ENCODE measurements around the gene DYNC1LI1.
"Not testable (repeated sequence)": the region's sequence is repeated elsewhere in the genome, so short reads cannot be mapped to it uniquely, and the experiment has no call there.

DYNC1LI1 gene

DNA sequence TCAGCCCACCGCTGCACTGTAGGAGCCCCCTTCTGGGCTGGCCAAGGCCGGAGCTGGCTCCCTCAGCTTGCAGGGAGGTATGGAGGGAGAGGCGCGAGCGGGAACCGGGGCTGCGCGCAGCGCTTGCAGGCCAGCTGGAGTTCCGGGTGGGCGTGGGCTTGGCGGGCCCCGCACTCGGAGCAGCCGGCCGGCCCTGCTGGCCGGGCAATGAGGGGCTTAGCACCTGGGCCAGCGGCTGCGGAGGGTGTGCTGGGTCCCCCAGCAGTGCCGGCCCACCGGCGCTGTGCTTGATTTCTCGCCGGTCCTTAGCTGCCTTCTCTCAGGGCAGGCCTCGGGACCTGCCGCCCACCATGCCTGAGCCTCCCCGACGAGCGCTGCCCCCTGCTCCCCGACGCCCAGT, 8.0 kb upstream of the DYNC1LI1 start:
- not testable (repeated sequence) for DNase-seq

DNA sequence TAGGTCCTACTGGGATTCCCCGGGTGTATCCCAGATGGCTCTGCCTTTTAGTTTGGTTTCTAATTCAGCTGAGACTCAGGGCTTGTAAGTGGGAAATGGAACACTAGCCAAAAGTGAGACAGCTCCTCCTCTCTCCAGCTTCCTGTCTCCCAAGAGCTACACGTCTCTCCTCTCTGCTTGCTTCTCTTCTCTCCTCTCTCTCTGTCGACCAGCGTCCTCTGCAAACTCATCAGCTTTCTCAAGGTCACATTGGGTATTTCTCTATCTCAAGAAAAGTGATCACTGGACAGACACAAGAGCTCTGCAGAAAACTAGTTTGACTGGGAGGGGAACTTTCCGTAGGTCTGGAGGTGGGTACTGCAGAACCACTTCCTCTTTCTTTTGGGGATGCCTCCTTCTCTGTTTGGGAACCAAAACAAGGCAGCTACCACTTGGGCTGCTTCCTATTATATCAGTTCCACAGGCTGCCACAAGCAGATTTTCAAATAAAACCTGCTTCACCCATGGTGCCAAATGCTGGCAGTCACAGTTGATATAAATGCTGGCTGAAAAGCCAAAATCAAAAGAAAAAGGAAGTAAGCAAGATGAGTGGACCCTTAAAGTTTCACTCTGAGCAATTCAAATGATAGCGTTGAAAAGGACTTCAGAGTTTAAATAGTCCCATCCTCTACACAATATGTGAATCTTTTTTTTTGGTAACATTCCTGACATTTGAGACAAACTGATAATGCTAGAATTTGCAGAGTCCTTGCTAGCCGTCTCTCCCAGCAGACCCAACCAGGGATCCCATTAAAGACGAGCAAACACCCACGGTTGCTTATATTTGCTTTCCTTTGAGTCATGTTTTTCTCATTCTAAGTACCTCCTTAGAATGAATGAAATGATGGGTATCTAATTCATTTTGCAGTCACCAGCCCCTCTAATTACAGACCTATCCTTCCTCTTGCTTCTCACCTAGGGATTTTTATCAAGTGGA, 7.2 kb upstream of the DYNC1LI1 start:
- DNase-seq, result no peak

DNA sequence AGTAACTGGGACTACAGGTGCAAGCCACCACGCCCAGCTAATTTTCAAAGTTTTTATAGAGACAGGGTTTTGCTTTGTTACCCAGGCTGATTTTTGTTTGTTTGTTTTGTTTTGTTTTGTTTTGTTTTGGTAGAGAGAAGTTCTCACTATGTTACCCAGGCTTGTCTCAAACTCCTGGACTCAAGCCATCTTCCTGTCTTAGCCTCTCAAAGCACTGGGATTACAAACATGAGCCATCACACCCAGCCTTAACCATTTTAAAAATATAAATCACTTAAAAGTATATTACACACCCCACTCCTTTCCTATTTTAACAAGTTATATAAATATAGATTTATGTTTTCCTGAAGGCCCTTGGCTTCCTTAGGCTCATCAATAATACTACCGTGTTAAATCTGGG, 6.5 kb upstream of the DYNC1LI1 start:
- DNase-seq, result no peak

DNA sequence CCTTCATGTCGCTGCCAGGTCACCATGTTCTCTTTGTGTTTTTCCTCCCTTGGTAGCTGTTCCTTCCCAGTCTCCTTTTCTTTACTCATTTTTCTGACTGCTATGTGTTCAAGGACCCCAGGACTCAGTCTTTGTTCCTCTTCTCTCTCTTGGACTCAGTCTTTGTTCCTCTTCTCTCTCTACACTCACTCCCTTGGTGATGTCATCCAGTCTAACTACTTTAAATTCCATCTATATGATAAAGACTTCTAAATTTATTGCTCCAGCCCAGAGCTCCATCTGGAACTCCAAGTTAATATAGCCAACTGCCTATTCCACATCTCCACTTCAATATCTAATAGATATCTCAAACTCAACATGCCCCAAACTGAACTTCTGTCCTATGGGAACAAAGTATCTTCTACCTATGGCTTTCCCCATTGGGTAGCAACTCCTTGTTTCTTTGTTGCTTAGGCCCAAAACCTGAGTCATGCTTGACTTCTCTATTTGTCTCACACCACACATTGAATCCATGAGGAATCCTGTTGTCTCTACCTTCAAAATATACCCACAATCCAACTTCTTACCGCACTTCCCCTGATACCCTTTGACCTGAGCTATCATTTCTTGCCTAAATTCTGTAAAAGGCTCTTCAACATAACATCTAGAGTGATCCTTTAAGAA, 4.9 kb upstream of the DYNC1LI1 start:
- DNase-seq, result no peak

DNA sequence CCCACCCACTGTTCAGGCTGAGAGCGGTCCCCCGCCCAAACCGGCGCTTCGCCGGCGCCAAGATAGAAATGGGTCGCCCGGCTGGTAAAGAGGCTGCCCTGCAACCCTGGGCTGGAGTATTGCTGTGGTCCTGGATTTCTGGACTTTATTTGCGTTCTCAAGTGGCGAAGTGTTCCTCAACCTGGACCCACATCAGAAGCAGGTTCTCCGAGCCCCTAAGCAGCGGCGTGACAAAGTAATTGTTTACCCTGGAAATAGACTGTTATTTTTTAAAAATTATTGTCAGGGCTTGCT, 481 bp upstream of the DYNC1LI1 start:
- no peak for DNase-seq

DNA sequence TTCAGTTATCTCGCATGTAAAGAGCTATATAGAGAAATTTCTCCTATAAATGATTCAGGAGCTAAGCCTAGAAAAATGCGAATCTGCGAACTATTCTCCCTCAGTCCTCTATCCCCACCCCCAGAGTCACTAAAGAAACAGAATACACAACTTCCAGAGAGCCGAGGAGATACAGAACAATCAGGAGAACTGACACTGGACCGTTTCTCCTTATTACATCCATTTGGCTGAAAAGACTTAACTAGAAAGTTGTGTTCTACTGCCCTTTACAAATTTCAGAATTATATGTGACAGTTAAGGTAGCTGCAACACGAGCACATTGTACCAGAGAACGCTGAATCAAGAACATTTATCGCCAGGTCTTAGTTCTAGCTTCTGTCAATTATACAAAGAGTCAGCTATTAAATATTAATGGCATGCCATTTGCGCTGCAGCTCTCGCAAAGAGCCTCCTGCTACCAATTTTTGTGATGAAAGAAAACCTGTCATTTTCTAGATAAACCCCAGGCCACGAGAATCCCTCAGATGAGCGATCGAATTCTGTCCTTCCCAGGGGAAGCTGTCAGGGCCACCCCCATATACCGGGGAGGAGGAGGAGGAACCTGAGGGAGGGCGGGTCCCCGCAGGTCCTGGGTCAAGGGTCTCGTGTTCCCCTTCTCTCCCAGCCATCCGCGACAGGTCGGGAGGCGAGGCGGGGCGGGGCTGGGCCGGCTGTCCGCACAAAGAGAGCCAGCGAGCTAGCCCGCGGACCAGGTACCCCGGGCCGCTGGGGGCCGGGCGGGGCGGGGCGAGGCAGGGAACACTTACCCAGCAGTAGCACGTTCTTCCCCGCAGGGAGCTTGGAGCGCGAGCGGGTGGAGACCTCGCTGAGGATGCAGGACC, 878 bp downstream of the DYNC1LI1 start:
- peak; percentile 79 for DNase-seq

DNA sequence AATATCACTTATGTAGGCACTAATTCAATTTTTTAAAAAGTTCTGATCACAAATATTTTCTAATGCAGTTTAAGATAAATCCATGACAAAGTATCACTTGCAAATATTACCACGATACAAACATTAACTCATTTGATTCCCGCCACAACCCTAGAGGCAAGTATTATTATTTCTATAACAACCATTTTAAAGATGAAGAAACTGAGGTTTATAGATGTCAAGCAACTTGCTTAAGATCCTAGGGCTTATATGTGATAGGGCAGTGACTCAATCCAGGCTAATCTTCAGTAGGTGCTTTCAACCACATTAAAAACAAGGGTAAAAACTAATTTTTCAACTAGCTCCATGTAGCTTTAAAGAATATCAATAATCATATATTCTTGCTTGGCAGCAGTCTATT, 1.7 kb downstream of the DYNC1LI1 start:
- DNase-seq, result no peak

DNA sequence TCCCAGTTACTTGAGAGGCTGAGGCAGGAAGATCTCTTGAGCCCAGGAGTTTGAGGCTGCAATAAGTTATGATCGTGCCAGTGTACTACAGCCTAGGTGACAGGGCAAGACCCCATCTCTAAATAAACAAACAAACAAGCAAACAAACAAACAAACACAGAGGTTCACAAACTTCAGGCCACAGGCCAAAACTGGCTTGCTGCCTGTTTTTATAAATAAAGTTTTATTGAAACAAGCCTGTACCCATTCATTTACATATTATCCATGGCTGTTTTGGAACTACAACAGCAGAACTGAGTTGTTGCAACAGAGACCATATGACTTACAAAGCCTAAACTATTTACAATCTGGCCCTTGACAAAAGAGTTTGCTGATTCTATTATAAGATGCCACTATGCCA, 6.5 kb downstream of the DYNC1LI1 start:
- no peak for DNase-seq

DNA sequence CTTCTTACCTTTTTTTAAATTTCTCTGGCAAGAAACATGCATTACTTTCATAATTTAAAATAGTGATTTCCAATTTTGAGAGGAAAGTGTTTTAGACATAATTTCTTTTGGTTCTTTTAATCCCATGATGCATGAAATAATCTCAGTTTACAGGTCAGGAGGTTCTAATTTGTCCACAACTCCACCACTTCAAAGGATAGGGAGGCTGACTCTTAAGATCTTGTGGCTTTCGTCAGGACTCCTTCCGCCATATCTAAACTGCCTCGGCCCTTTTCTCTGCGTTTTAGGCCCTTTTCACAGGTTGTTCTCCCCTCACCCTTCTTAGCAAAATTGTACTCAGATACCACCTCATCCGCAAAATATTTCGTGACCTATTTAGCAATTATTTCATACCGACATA, 8.0 kb downstream of the DYNC1LI1 start:
- DNase-seq, result no peak

DNA sequence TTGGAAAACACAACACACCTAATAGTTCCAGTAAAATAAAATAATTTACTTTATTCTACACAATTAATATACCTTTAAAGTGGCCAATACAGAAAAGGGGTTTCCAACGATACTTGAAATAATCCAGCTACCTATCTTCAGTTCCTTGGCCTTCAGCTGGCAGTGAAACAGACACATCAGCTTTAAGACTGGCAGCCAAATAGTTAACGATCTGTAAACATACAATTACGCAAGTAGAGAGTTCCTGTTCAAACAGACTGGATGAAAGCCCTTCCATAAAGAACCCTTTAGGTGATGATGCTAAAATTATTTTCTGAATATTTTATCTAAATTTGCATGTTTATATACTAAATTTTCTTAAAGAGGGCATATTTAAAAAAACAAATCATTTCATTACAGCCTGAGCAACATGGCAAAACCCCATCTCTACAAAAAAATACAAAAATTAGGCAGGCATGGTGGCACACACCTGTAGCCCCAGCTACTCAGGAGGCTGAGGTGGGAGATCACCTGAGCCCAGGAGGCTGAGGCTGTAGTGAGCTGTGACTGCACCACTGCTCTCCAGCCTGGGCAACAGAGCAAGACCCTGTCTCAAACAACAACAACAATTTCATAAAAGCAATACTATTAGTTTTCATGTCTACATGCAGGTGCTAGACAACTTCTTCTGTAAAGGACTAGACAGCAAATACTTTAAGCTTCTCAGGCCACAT, 12.9 kb downstream of the DYNC1LI1 start:
- no peak for DNase-seq

DNA sequence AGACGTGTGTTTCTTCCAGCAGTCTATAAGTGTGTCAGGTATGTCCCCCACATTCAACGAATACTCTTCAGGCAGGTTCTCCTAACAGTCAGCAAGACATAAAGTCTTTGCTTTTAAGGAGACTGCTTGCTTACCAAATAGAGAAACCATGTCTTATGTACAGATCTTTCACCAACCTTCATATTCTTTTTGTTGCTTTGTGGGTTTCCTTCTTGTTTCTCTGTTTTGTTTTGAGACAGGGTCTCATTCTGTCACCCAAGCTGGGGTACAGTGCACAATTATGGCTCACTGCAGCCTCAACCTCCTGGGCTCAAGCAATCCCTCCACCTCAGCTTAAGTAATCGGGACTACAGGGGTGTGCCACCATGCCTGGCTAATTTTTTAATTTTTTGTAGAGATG, 14.3 kb downstream of the DYNC1LI1 start:
- DNase-seq, result no peak

DNA sequence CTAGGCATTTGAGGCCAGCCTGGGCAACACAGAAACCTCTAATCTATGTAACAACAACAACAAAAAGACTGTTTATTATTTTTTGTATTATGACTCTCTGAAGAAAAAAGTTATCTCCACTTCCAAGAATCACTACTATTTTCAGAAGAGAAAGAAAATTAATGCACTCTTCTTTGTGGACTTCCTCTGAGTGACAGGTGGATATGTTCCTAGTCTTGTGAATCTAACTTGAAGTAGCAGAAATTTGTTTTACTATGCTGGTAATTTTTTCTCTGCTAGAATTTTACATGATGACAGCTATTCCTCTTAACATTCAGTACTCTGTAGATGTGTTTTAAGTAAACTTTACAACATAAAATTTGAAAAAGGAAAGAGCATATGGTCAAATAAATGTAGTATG, 16.7 kb downstream of the DYNC1LI1 start:
- no peak for DNase-seq

DNA sequence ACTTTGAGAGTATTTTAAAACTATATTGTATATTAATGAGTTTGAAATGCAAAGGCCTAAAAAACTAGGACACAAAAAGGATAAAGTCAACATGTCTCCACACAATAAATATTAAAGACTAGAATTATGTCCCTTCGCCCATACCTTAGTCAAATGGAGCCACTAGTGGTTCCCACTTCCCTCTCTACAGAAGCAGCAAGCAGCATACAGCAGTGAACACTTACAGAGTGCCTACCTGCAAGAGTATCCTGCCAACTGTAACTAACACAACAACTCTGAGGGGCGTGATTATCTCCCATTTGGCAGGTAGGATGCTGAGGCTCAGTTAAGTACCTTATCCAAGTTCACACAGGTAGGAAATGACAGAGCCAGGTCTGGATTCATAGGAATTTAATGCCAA, 17.2 kb downstream of the DYNC1LI1 start:
- no peak for DNase-seq

DNA sequence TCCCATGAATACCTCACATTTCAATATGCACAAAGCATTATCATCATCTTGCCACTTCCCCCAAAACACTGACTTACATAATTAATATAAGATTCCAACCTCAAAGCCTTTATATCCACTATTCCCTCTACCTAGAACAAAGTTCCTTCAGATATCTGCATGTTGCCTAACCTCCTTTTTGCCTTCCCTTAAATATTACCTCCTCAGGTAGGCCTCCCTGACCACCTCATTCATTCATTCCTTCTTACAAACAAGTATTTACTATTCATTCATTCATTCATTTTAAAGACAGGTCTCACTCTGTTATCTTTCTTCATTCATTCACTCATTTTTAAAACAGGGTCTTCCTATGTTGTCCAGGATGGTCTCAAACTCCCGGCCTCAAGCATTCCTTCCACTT, 18.6 kb downstream of the DYNC1LI1 start:
- DNase-seq, result no peak

DNA sequence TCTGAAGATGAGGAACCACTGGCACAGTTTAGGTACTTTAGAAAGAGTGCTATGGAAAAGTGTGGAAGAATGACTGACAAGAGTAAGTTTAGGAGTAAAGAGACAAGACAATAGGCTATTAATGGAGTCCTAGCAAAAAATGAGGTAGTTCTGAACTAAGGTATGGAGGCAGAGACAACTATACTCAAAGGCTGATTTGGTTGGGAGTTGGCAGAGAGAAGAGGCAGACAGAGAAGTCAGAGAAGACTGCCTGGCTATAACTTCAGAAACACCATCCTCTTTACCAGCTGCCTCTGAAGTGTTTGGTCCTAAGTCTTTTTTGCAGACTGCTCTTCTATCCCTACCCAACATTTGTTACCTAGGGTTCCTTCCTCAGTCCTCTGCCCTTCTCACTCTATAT, 19.2 kb downstream of the DYNC1LI1 start:
- DNase-seq, result no peak

DNA sequence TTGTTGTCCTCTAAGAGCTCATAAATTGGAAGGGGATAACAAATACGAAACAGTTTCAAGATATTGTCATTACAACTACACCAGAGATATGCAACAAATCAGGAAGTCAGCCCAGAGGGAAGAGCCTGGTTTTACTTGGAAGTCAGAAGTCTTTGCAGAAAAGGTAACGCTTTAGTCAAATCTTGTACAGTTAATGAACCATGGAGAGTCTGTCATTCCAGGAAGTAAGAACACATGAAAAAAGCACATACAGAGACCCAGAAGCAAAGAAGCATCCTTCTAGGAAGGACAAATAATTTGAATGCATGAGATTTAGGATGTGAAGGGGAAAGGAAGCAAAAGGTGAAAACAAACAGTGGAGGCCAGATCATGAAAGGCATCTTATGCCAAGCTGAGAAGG, 19.6 kb downstream of the DYNC1LI1 start:
- no peak for DNase-seq

DNA sequence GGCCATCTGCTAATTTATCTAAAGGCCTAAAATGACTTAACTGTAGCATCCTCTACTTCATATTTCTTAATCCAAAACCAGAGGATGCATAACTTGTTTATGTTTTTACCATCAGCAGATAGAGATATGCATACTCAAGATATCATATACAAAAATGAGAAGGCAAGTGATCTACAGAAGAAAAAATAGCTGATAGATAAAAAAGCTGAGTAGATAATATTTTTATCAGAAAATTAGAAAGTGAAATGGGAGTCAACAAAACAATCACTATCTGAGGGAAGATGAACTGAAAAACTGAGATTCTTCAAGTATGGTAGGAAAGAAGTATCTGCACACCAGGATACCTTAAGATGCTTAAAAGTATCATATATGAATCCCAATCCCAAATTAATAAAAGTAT, 25.4 kb downstream of the DYNC1LI1 start:
- no peak for DNase-seq

DNA sequence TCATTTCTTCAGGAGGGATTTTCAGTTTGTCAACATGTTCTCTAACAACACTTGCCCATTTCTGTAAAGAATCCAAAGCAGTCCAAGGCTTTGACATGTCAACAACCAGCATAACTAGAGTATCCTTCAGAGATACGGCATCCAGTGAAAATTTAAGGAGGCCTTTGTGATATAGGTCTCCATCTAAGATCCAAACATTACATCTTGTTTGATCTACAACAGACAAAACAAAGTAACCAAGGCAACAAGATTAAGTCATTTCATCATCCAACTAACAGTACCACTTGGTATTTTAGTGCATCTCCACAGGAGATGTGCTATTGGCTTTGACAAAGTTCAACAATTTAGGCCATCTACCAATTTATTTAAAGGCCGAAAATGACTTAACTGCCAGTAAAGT, 25.8 kb downstream of the DYNC1LI1 start:
- no peak for DNase-seq

DNA sequence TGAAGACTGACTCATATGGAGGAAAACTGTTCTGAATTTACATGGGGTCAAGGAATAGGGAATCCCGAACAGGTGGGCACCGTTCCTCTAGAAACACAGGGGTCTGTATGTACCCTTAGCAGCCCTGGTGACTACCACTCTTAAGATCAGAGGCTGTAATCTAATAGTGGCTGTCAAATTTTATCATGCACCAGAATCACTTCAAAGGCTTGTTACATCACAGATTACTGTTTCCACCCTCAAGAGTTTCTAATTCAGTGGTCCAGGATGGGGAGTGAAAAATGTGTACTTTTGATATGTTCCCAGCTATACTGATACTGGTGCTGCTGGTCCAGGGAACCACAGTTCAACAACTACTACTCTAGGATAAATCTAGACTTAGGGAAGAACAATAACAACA, 27.9 kb downstream of the DYNC1LI1 start:
- no peak for DNase-seq

DNA sequence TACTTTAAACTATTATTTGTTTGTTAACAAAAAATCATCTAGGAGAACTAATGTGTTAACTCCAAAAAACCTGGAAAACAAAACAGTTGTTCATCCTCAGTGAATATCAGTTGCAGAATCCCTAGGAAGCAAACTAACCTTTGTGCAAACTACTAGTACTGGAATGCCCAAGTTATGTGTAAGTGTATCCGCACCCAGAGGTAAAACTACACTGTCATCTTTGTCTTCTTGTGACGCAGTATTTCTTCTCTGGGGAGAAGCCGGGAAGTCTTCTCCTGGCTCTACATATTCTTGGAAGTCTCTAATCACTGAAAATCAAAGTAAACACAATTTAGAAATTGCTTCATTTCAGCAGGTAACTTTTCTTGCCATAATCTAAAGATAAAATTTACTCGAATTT, 29.8 kb downstream of the DYNC1LI1 start:
- DNase-seq, result no peak

DNA sequence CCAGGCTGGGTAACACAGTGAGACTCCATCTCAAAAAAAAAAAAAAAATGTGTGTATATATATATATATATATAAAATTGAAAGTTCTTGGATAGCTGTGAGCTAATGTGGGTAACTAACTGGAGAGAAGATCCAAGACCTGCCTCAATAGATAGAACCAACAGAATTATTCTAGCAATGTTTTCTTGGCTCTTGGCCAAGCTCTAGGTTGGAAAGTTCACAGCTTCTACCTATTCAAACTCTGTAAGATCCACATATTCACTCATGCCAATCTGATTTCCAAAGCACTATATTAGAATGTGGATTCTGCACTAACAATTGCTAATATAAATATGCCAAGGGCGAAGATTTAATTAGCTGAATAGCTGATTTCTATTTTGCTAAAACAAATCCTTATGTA, 38.2 kb downstream of the DYNC1LI1 start:
- no peak for DNase-seq

DNA sequence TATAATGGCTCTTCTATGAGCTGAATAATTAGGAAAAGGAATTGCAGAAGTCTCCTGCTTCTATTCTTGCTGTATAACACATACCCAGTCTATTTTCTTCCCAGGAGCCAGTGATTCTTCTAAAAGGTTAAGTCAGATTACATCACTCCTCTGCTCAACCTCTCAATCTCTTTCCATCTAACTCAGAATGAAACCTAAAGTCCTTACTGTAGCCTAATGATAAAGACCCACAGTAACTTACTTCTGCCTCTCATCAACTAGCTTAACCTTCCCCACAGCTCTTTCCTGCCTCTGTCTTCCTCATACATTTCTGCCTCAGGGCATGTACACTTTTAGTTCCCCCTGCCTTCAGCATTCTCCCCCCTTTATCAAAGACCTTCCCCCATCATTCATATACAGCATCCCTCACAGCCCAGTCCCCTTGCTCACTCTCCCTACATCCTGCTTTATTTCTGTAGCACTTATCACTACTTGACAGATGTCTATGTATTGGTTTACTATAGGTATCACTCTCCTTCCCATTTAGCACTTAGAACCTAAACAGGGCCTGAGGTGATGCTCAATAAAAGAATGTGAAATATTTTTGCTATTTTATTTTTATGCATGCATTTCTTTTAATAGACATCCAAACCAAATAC, 39.5 kb downstream of the DYNC1LI1 start:
- no peak for DNase-seq

DNA sequence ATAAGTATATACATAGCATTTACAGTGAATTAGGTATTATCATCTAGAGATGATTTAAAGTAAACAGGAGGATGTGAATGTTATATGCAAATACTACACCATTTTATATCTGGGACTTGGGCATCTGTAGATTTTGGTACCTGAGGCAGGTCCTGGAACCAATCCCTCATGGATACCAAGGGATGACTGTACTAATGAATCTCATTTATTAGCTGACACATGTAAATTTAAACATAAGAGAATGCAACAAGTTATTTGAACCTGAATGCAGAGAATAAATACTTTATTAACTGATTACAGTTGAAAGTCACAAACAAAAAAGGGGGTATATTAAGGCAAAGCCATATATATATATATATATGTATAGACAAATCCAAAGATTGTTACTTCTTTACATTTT, 44.9 kb downstream of the DYNC1LI1 start:
- no peak for DNase-seq

Data from activated CD8-positive, alpha-beta memory T cell treated with anti-CD3 and anti-CD28 coated beads, Interleukin-2, amount 50 U/mL, for 48 hours (primary cell).